ENCODE results near the gene ZNF10.

ZNF10 gene

DNA sequence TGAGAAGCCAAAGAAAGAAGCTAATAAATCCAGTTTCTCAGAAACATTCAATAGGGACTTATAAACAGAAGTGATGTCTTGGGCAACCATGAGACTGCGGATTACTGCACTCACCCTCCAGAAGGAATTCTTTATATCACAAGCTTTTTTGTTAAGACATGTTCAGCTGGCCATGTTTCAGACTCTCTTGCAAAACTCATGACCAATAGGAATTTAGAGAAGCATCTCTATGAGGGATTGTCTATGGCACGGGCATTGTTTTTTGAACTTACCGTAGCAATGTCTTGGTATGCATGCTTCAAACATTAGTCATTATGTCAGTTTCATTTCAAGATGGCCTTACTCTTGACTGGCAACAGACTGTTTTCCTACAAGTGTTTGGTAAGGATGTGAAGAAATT, 35.3 kb downstream of the ZNF10 start:
- DNase-seq (ENCODE audit: extremely low read depth, low read depth), result no peak
- TF ChIP-seq, protein P1, sequence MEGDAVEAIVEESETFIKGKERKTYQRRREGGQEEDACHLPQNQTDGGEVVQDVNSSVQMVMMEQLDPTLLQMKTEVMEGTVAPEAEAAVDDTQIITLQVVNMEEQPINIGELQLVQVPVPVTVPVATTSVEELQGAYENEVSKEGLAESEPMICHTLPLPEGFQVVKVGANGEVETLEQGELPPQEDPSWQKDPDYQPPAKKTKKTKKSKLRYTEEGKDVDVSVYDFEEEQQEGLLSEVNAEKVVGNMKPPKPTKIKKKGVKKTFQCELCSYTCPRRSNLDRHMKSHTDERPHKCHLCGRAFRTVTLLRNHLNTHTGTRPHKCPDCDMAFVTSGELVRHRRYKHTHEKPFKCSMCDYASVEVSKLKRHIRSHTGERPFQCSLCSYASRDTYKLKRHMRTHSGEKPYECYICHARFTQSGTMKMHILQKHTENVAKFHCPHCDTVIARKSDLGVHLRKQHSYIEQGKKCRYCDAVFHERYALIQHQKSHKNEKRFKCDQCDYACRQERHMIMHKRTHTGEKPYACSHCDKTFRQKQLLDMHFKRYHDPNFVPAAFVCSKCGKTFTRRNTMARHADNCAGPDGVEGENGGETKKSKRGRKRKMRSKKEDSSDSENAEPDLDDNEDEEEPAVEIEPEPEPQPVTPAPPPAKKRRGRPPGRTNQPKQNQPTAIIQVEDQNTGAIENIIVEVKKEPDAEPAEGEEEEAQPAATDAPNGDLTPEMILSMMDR (IDR thresholded peaks at IDR 0.05; ENCODE audit: low read depth, low read length), result no peak

DNA sequence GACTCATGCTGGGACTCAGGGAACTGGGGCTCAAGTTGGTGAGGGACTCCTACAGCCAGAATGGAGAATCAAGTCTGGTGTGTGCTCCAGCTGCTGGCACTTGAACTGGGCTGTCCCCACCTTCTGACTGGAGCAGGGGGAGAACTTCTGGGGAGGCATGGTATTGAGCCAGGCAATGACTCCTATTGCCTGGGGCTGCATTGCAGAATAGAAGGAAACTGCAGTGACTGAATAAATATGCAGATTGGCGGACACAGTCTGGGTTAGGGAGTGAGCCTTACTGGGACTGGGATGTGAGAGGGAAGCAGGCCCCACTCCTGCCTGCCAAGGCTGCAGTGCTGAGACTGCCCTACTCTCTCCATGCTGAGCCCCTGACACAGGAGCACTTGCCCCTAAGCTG, 42.1 kb downstream of the ZNF10 start:
- DNase-seq (ENCODE audit: extremely low read depth, low read depth), result no peak
- TF ChIP-seq, protein P1 (IDR thresholded peaks at IDR 0.05; ENCODE audit: low read depth, low read length), result no peak

DNA sequence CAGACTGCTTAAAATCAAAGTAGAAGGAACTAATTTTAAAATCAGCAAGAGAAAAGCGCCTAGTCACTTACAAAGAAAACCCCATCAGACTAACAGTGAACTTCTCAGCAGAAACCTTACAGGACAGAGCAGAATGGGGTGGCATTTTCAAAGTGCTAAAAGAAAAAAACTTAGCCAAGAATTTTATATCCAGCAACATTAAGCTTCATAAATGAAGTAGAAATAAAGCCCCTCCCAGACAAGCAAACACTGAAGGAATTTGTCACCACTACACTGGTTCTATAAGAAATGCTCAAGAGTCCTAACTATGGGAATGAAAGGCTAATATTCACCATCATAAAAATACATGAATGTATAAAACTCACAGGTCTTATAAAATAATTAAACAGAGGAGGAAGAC, 44.5 kb downstream of the ZNF10 start:
- DNase-seq (ENCODE audit: extremely low read depth, low read depth), result no peak

DNA sequence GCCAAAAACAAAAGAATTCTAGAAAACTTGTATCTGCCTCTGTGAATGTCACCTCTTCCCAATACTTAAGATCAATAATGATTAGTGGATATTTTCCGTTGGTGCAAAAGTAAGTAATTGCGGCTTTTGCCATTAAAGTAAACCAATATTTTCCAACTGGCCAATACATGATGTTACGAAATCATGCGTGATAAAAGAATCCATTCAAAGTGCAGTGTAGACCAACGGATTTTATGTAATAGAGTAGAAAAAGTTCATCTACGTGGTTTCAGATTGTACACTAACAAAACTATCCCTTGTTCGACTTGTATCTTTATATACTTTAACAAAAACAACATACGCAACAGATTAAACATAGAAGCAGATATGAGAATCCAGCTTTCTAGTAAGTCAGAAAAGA, 50.2 kb downstream of the ZNF10 start:
- DNase-seq (ENCODE audit: extremely low read depth, low read depth), result no peak
- TF ChIP-seq, protein P1 (IDR thresholded peaks at IDR 0.05; ENCODE audit: low read depth, low read length), result no peak

More for the DNA sequence above, 44.5 kb downstream of the ZNF10 start:
- TF ChIP-seq, protein P1 (IDR thresholded peaks at IDR 0.05; ENCODE audit: low read depth, low read length), result no peak

DNA sequence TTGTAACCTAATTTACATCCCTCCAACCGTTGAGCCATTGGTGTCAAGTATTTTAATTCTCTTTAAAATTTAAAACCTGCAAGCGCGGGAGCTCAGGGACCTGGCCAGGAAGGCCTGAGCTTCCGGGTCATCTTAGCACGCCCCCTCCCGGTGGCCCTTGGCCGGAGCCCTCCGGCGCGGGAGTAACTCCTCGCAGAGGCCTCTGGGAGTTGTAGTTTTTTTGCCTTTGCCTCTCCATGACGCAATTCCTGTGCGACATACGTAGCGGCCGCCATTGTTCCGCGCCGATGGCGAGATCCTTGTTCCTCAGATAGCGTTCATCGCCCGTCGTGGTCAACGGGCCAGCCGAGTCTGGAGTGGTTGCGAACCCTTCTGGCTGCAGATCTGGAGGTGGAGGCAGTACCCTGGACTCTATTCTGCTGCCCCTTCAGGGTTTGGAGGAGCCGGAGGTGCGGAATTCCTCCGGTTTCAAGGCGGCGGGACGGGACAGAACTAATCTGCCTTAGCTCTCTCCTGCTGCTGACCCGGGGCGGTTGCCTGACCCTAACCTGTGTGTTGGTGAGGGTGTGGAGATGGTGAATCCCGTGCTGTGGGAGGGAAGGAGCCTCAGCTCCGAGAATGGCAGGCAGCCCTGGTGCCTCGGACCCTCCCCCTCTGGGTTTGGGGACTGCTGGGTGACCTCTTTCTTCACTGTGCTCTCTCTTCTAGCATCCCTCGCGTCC, 51.0 kb downstream of the ZNF10 start, which contains the start of gene ZNF268:
ZNF268 (plus strand) TSS at position 258 of the 722 bp plus-strand sequence. CDS start 503 bp downstream, outside the sequence.
- TF ChIP-seq, protein P1 (IDR thresholded peaks at IDR 0.05; ENCODE audit: low read depth, low read length), result peak; percentile 84
- DNase-seq (ENCODE audit: extremely low read depth, low read depth), result peak; percentile 75

DNA sequence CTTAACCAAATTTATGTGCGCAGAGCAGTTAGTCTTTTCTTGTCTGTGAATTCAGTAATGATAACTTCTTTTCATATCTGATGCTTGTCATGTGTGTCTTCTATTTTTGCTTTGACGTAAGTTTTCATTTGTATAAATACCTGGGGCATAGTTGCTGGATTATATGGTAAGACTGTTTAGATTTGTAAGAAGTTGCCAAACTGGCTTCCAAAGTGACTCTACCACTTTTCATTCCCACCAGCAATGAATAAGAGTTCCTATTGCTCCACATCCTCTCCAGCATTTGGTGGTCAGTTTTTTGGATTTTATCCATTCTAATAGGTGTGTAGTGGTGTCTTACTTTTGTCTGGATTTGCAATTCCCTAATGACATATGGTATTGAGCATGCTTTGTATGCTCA, 59.7 kb downstream of the ZNF10 start:
- TF ChIP-seq, protein P1 (IDR thresholded peaks at IDR 0.05; ENCODE audit: low read depth, low read length), result no peak
- no peak for DNase-seq (ENCODE audit: extremely low read depth, low read depth)

DNA sequence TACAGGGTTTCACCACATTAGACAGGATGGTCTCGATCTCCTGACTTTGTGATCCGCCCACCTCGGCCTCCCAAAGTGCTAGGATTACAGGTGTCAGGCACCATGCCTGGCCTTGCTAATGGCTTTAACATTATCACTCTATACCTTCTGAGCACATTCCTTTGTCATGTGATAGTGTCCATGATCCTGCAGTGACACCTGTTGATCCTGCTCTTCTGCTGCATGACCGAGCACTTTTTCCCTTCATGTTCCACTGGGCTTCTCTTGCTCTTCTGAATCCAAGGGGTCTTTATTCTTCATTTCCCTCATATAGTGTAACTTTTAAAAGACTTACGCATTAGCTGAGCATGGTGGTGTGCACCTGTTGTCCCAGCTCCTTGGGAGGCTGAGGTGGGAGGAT, 62.4 kb downstream of the ZNF10 start:
- TF ChIP-seq, protein P1 (IDR thresholded peaks at IDR 0.05; ENCODE audit: low read depth, low read length), result no peak

More for the DNA sequence above, 62.4 kb downstream of the ZNF10 start:
- DNase-seq (ENCODE audit: extremely low read depth, low read depth), result no peak

Data from AG09319 (cell line).